H9 (cell line): ENCODE results near the gene SLC4A7. TPM values are rescaled to one million over a fixed set of nuclear protein-coding genes. Genes with fewer than 3 reads are reported as not detected.

Experiments used
- DNase-seq: peaks from one replicate; pipeline ENCODE4 v3.0.0-alpha.2; 2017
- H2AFZ ChIP-seq: one replicate; pipeline ENCODE4 v1.6.1; 2013; ENCODE audit warnings: mild to moderate bottlenecking, low read length, control low read depth, moderate library complexity
- H2AK5ac ChIP-seq: 2 replicates; pipeline ENCODE4 v1.6.1; 2013; ENCODE audit warnings: low read length, control low read depth, mixed read lengths; ENCODE audit not compliant: insufficient read length
- H2BK120ac ChIP-seq: one replicate; pipeline ENCODE4 v1.6.1; 2013; ENCODE audit warnings: low read depth, mild to moderate bottlenecking, low read length, control low read depth, inconsistent platforms; ENCODE audit not compliant: poor library complexity, severe bottlenecking
- H2BK12ac ChIP-seq: 2 replicates; pipeline ENCODE4 v1.6.1; 2013; ENCODE audit warnings: low read length, control low read depth, mixed read lengths, low read depth; ENCODE audit not compliant: insufficient read length
- H2BK15ac ChIP-seq: 2 replicates; pipeline ENCODE4 v1.6.1; 2013; ENCODE audit warnings: low read depth, low read length, control low read depth
- H2BK20ac ChIP-seq: one replicate; pipeline ENCODE4 v1.6.1; 2013; ENCODE audit warnings: low read depth, mild to moderate bottlenecking, low read length, control low read depth, inconsistent platforms; ENCODE audit not compliant: poor library complexity, severe bottlenecking
- H2BK5ac ChIP-seq: 2 replicates; pipeline ENCODE4 v1.6.1; 2013; ENCODE audit warnings: low read length, control low read depth, mixed read lengths; ENCODE audit not compliant: insufficient read length
- H3K14ac ChIP-seq: 2 replicates; pipeline ENCODE4 v1.6.1; 2013; ENCODE audit warnings: low read length, control low read depth; ENCODE audit not compliant: insufficient read depth
- H3K18ac ChIP-seq: 2 replicates; pipeline ENCODE4 v1.6.1; 2013; ENCODE audit warnings: low read depth, mild to moderate bottlenecking, mixed read lengths, low read length, control low read depth; ENCODE audit not compliant: insufficient read length
- H3K23ac ChIP-seq: 2 replicates; pipeline ENCODE4 v1.6.1; 2013; ENCODE audit warnings: low read length, control low read depth, mixed read lengths, low read depth; ENCODE audit not compliant: insufficient read length
- H3K23me2 ChIP-seq: 2 replicates; pipeline ENCODE4 v1.6.1; 2013; ENCODE audit warnings: low read depth, mild to moderate bottlenecking, mixed read lengths, low read length, control low read depth; ENCODE audit not compliant: insufficient read length, poor library complexity, severe bottlenecking
- H3K27ac ChIP-seq: 2 replicates; pipeline ENCODE4 v1.5.1; 2013; ENCODE audit warnings: low read length, control low read depth, mixed read lengths, low read depth; ENCODE audit not compliant: insufficient read length
- H3K27me3 ChIP-seq: 2 replicates; pipeline ENCODE4 v1.6.1; 2013; ENCODE audit warnings: low read length, control low read depth, inconsistent platforms; ENCODE audit not compliant: insufficient read depth
- H3K4ac ChIP-seq: 2 replicates; pipeline ENCODE4 v1.6.1; 2013; ENCODE audit warnings: low read depth, mild to moderate bottlenecking, control low read depth, inconsistent platforms, low read length, moderate library complexity
- H3K4me1 ChIP-seq: 2 replicates; pipeline ENCODE4 v1.6.1; 2013; ENCODE audit warnings: low read length, control low read depth, inconsistent platforms; ENCODE audit not compliant: insufficient read depth
- H3K4me2 ChIP-seq: 2 replicates; pipeline ENCODE4 v1.6.1; 2013; ENCODE audit warnings: low read length, control low read depth, mixed read lengths; ENCODE audit not compliant: insufficient read length, insufficient read depth
- H3K56ac ChIP-seq: 2 replicates; pipeline ENCODE4 v1.6.1; 2013; ENCODE audit warnings: low read depth, mild to moderate bottlenecking, mixed read lengths, low read length, control low read depth; ENCODE audit not compliant: insufficient read length
- H3K79me1 ChIP-seq: 2 replicates; pipeline ENCODE4 v1.6.1; 2013; ENCODE audit warnings: low read depth, mild to moderate bottlenecking, moderate library complexity, low read length, control low read depth, inconsistent platforms; ENCODE audit not compliant: insufficient read depth, poor library complexity, severe bottlenecking
- H3K79me2 ChIP-seq: 2 replicates; pipeline ENCODE4 v1.6.1; 2013; ENCODE audit warnings: low read length, control low read depth, inconsistent platforms; ENCODE audit not compliant: insufficient read depth
- H3K9ac ChIP-seq: 2 replicates; pipeline ENCODE4 v1.6.1; 2013; ENCODE audit warnings: low read length, control low read depth, mixed read lengths; ENCODE audit not compliant: insufficient read length; ENCODE audit errors: extremely low read depth
- H3K9me3 ChIP-seq: one replicate; pipeline ENCODE4 v1.6.1; 2013; ENCODE audit warnings: low read depth, low read length, inconsistent platforms; ENCODE audit not compliant: control insufficient read depth
- H3T11ph ChIP-seq: one replicate; pipeline ENCODE4 v1.6.1; 2013; ENCODE audit warnings: mild to moderate bottlenecking, low read length, control low read depth, inconsistent platforms
- H4K20me1 ChIP-seq: one replicate; pipeline ENCODE4 v1.6.1; 2013; ENCODE audit not compliant: control insufficient read depth, insufficient read length, insufficient read depth
- H4K5ac ChIP-seq: 2 replicates; pipeline ENCODE4 v1.6.1; 2013; ENCODE audit warnings: low read depth, mild to moderate bottlenecking, mixed read lengths, low read length, control low read depth; ENCODE audit not compliant: insufficient read length
- H4K8ac ChIP-seq: replicated peaks from 2 replicates; pipeline ENCODE4 v1.6.1; 2013; ENCODE audit warnings: low read length, control low read depth, mixed read lengths, low read depth; ENCODE audit not compliant: insufficient read length
- H4K91ac ChIP-seq: 2 replicates; pipeline ENCODE4 v1.6.1; 2013; ENCODE audit warnings: low read depth, mild to moderate bottlenecking, moderate library complexity, mixed read lengths, low read length, control low read depth; ENCODE audit not compliant: insufficient read length
- H3K27ac Mint-ChIP-seq, 3 experiments: 2 replicates in 2 of 3; 3 replicates in 1 of 3; pipeline ENCODE4 v1.8.0; 2020 to 2021; ENCODE audit warnings: mixed read lengths in 3 of 3, mild to moderate bottlenecking in 1 of 3, moderate library complexity in 1 of 3
- H3K27me3 Mint-ChIP-seq: 2 replicates; pipeline ENCODE4 v1.8.0; 2021; ENCODE audit warnings: low read depth, mild to moderate bottlenecking, moderate library complexity, mixed read lengths
- H3K36me3 Mint-ChIP-seq, 3 experiments: 2 replicates in 2 of 3; 3 replicates in 1 of 3; pipeline ENCODE4 v1.8.0; 2020 to 2021; ENCODE audit warnings: low read depth in 3 of 3, mixed read lengths in 3 of 3; ENCODE audit not compliant: insufficient read depth in 1 of 3
- H3K4me1 Mint-ChIP-seq, 2 experiments: 2 replicates each; pipeline ENCODE4 v1.8.0; 2020; ENCODE audit warnings: mixed read lengths in 2 of 2
- H3K4me3 Mint-ChIP-seq, 2 experiments: 2 replicates in 1 of 2; 3 replicates in 1 of 2; pipeline ENCODE4 v1.8.0; 2020 to 2021; ENCODE audit warnings: mild to moderate bottlenecking in 2 of 2, mixed read lengths in 2 of 2, moderate library complexity in 1 of 2
- H3K9me3 Mint-ChIP-seq, 2 experiments: 2 replicates in 1 of 2; 3 replicates in 1 of 2; pipeline ENCODE4 v1.8.0; 2020; ENCODE audit warnings: mild to moderate bottlenecking in 2 of 2, mixed read lengths in 2 of 2, moderate library complexity in 1 of 2
- CTCF ChIP-seq: fragments of 200-600 bp; sonication (generic); conservative IDR thresholded peaks from 3 replicates; pipeline ENCODE4 v1.8.0; 2021; ENCODE audit warnings: antibody characterized with exemption, mild to moderate bottlenecking
- total RNA-seq: library from RNA; stranded (reverse); gene quantifications from 2 replicates; pipeline ENCODE4 v1.2.1, GENCODE V29; 2021

The SLC4A7 gene
- total RNA-seq, 1 experiment from 2014 or later: 46.1 TPM

- no peak overlapping the region for H3K23ac ChIP-seq
- H2BK5ac ChIP-seq: no peak overlapping the region
- H3K23me2 ChIP-seq: no peaks in the 10 kb centered on the region
- H3K27me3 ChIP-seq: no peaks in the 10 kb centered on the region
- no peaks in the 10 kb centered on the region for H4K20me1 ChIP-seq
- H2BK20ac ChIP-seq: no peak overlapping the region
- peaks cover 27 to 47% (median 44%) of the 10 kb centered on the region in 3 experiments; a peak in 6 of 7 replicates for H3K36me3 Mint-ChIP-seq
- DNase-seq: no peak
- H3K4me2 ChIP-seq: no peak overlapping the region
- H3K4ac ChIP-seq: no peak overlapping the region
- no peaks in the 10 kb centered on the region for H3K9me3 Mint-ChIP-seq
- H3K27me3 Mint-ChIP-seq: no peaks in the 10 kb centered on the region
- H3K27ac ChIP-seq: no peak overlapping the region
- H3K4me1 Mint-ChIP-seq: peaks cover 2 to 6% of the 10 kb centered on the region in 2 experiments; a peak in 2 of 4 replicates
- H4K5ac ChIP-seq: no peak overlapping the region
- TF ChIP-seq CTCF: no peak
- H3K9ac ChIP-seq: no peak overlapping the region
- no peak overlapping the region for H4K91ac ChIP-seq
- no peak overlapping the region for H3K4me3 Mint-ChIP-seq
- H3K27ac Mint-ChIP-seq: peak overlapping the region in 1 of 3 experiments; percentile 11; a peak in 1 of 7 replicates
- no peak overlapping the region for H3K56ac ChIP-seq
- no peak overlapping the region for H2AFZ ChIP-seq
- H2AK5ac ChIP-seq: no peak overlapping the region
- no peaks in the 10 kb centered on the region for H3K79me1 ChIP-seq
- no peak overlapping the region for H2BK120ac ChIP-seq
- no peaks in the 10 kb centered on the region for H3K79me2 ChIP-seq
- H3K14ac ChIP-seq: no peak overlapping the region
- no peak overlapping the region for H4K8ac ChIP-seq
- H3T11ph ChIP-seq: no peak overlapping the region
- no peak overlapping the region for H2BK12ac ChIP-seq
- H3K4me1 ChIP-seq: no peaks in the 10 kb centered on the region
- H2BK15ac ChIP-seq: no peak overlapping the region
- H3K18ac ChIP-seq: no peak overlapping the region
- no peaks in the 10 kb centered on the region for H3K9me3 ChIP-seq
Observed at GRCh38 chr3:27385504-27385903, 98.7 kb downstream of the SLC4A7 start.
